HL-60/S4 treated with phorbol 12-myristate 13-acetate at 8.2 ng/mL for 4 days and 3 days (cell line): Measurements from ENCODE around the gene FMN1.
"Not testable (repeated sequence)": the region's sequence is repeated elsewhere in the genome, so short reads cannot be mapped to it uniquely, and the experiment has no call there.

ENCODE experiments used
- in situ Hi-C: fragments of 300-500 bp; cut with MboI; formaldehyde crosslinking; loops from 2 replicates; pipeline ENCODE4 v1.15.0; 2022; ENCODE audit warnings: low sequenced_read_pairs

The FMN1 gene

GRCh38 chr15:32991619-32992111 is 202.8 kb downstream of the FMN1 start:
- in situ Hi-C loops: no loop called here

- in situ Hi-C loops: no loop called here
These were observed 204.4 kb downstream of the FMN1 start for GRCh38 chr15:32990071-32990470.

- in situ Hi-C loops: no loop called here
These were observed 207.4 kb downstream of the FMN1 start for GRCh38 chr15:32987067-32987466.

GRCh38 chr15:32986147-32986546 is 208.4 kb downstream of the FMN1 start:
- in situ Hi-C loops: no loop called here

GRCh38 chr15:32983679-32984078 is 210.8 kb downstream of the FMN1 start:
- in situ Hi-C loops: no loop called here

DNA sequence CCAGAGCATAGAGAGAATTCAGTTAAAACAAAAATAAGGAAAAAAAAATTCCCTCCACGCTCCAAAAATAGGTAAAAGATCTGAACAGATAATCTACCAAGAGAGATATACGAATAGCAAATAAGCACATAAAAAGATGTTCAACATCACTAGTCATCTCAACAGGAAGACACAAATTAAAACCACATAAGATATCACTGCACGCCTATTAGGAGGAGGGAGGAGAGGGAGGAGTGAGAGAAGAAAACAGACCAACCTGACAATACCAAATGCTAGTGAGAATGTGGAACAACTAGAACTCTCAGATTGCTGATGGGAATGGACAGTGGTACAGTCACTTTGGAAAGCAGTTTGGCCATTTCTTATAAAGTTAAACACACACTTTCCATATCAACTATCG is 212.5 kb downstream of the FMN1 start:
- in situ Hi-C loops: no loop called here

DNA sequence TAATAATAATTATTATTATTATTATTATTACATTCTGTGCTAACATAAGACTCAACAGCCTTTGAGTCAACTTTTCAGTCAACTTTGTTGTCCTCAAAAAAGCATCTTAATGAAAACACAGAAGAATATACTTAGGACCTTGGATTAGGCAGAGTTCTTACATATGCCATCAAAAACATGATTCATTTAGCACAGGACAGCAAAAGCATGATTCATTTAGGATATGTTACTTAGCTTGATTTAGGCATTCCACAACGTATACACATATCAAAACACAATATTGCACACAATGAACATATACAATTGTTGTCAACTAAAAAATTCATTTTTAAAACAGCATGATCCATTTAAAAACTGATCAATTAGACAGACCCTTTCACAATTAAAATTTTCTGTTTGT is 213.0 kb downstream of the FMN1 start:
- in situ Hi-C loops: no loop called here

DNA sequence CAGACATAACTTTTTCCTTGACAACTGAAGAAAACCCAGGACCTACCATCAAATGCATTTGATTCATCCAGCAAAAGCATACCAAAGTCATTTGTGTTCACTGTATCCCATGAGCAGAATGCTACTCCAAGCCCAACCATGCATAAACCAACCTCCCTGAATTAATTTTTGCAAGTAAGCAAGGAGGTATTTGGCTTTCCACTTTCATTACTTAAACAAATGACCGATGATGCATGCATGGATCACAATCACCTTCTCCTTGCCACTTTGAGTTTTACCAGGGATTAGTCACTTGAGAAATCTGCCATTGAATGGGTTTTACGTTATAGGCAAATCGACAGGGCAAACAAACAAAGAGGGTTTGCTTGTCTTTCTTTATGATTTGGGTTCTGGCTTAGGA is 214.8 kb downstream of the FMN1 start:
- in situ Hi-C loops: no loop called here

DNA sequence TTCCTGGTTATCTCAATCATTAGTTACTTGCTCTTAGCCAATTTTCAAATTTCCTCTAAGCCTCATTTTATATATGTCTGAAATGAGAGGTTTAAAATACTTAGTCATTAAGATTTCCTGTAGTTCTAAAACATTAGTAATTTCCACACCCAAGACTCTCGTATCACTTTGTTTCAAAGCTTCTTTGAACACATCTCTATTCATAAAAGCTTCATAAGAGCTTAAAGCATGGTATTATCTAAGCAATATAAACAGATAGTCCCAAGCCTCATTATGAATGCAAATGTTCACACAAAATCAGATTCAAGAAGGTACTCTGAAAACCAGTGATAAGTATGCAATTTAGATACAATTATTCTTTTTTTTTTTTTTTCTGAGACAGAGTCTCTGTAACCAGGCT is 217.0 kb downstream of the FMN1 start:
- in situ Hi-C loops: no loop called here

GRCh38 chr15:32974691-32975090 is 219.8 kb downstream of the FMN1 start:
- in situ Hi-C loops: no loop called here

- in situ Hi-C loops: no loop called here
These were observed 221.8 kb downstream of the FMN1 start for GRCh38 chr15:32972686-32973085.

- in situ Hi-C loops: no loop called here
These were observed 223.7 kb downstream of the FMN1 start for GRCh38 chr15:32970847-32971246.

- in situ Hi-C loops: no loop called here
These were observed 227.0 kb downstream of the FMN1 start for GRCh38 chr15:32967521-32967920.

DNA sequence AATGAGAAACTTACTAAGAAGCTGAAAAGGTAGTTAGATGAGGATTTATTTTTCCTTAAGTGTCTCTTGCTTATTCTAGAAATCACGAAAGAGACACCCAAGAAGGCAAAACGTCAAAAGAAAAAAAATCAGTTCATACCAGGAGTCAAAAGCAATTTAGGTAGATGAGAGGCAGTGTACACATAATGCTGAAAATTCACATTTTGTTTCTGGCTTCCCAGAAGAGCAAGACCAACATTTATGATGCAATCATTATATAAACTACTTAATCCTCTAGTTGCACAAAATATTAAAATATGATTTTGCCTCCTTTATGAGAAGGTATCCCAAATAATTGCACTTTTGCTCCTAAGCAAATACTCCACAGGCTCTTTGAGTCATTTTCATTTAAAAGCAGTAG is 228.0 kb downstream of the FMN1 start:
- in situ Hi-C loops: no loop called here

DNA sequence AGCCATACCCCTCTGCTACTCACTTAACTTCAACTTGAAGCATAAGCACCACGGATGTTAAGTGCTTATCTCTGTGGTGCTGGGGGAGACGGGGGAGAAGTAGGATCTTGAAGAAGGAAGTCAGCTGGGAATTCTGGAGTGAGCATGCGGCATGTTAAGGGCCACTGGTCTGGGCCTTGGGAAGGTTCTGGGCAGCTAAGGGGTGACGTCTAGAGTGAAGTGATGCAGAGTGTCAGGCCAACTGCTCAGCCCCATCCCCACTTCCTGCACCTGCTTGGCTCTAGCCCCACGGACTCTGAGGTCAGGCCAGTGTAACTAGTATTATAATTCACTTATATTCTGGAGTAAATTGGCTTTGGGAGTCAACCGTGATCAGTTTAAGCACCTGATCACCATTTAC is 228.6 kb downstream of the FMN1 start:
- in situ Hi-C loops: no loop called here

GRCh38 chr15:32959077-32959476 is 235.4 kb downstream of the FMN1 start:
- in situ Hi-C loops: no loop called here

- in situ Hi-C loops: no loop called here
These were observed 237.3 kb downstream of the FMN1 start for GRCh38 chr15:32957219-32957618.

- in situ Hi-C loops: no loop called here
These were observed 237.8 kb downstream of the FMN1 start for GRCh38 chr15:32956711-32957110.

DNA sequence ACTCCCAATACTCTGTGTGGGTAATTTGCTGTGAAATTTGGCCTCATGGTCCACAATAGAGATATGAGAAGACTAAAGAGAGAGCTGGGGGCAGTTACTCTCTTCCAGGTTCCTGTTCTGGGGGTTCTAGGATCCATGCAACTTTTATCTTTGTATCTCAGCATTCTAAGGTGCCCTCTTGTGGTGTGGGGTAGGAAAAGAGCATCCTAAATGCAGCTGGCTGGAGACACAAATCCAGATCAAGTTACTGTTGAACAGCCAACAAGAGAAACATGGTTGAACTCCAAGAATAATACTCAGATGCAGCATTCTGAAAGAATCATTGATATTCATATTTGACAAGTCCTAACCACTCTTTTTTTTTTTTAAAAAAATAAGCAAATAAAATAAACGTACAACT is 238.5 kb downstream of the FMN1 start:
- in situ Hi-C loops: no loop called here

DNA sequence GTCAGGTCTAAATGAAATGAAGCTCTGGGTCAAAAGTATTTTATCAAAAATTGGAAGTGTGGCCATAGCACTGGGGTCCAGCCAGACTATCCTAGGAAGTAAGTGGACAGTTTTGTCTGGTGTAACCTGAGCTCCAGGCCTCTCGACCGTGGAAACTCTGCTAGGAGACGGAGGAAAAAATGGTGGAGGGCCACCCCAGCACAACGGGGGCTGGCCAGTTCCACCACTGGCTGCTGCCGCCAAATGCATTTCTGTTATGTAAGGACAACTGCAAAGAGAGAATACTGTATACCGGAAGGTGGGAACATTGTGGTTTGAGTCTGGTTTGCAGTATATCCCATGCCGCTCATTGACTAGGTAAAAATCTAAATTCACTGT is 241.0 kb downstream of the FMN1 start:
- in situ Hi-C loops: no loop called here

- in situ Hi-C loops: no loop called here
These were observed 241.5 kb downstream of the FMN1 start for GRCh38 chr15:32952901-32953532.

DNA sequence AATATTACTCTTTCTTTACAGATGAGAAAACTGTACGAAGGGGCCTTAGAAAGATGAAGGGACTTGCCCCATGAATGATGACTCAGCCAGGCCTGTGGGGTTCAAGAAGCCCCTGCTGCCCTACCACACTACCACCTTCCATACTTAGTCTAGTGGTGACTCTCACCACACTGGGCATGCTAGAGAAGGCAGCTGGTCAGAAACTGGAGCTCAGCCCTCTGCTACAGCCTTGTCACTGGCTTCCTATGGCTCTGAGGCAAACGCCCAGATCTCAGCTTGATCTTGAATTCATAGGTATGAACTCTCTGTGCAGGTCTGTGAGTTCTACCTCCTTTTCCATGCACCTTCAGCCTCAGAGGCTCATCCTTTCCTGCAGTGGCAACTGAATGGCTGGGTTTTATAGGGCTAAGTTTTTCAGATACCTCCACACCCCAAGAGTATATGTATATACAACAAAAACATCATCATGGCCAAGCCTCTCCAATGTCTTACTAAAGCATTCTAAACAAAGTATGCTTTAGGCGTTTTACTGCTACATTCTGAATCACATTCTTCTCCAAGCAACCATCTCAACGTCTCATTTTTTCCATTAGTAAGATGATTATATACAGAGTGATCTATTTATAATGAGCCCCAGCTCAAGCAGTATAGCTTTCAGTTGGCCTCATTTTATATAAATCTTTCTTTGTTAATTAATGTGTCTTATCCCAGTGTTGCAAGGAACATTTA is 242.6 kb downstream of the FMN1 start:
- in situ Hi-C loops: no loop called here

GRCh38 chr15:32950051-32950450 is 244.5 kb downstream of the FMN1 start:
- in situ Hi-C loops: not testable (repeated sequence)
